SKM-1 treated with dmso at 0.1 percent for 144 hours (cell line): ENCODE measurements around the gene CASD1.

Experiments used
- DNase-seq: peaks from one replicate; lab custom pipeline; 2025; ENCODE audit not compliant: unreplicated experiment; lab: John Stamatoyannopoulos, UW

CASD1 gene

DNA sequence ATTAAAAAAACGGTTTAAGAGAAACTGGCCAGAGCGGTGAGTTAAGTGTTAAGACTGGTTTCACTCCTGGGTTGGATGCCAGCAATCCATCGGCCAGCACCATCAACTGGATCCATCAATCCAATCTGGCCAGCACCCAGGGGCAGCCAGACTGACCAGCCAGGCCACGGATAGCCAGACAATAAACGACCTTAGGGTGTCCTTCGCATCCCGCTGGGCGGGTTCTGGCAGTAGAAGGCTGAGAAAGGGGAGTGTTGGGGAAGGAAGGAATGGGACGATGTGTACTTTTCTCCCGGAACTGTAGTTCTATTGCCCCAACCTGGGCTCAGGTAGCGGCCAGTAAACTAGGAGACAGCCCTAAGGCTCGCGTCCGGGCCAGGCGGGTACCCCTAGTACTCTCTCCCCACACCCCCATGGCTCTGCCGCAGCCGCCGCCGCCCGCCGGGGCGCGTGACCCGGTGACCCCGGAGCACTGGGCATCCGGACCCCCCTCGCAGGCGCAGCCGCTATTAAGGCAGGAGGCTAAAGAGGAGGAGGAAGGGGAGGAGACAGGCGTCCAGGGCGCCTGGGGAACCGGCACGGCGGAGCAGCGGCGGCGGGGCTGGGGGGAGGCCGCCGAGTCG is at the start of gene CASD1:
Gene CASD1, plus strand, starts transcription at position 546 of the 623 bp plus-strand sequence. CDS start 276 bp downstream, outside the sequence.
- peak; percentile 47 for DNase-seq

DNA sequence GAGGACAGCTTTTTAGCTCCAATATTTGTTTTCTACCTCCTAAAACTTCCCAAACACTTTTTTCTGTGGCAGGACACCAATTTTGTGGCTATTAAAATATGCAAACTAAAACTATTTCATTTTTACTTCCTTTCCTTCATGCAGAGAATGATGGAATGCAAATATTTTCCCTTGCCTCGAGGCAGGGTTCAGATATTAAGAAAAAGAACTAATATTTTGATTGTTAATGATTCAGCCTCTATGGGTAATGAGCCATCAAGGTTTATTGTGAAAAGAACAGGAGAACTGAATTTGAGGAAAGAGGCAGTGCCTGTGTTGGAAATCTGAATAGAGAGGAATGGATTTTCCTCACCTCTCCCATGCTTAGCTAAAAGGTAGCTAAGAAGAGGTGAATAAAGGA is 43.1 kb upstream of the CASD1 start:
- DNase-seq = no peak

- no peak for DNase-seq
Measured at GRCh38 chr7:94471604-94472003, 38.0 kb upstream of the CASD1 start.

DNA sequence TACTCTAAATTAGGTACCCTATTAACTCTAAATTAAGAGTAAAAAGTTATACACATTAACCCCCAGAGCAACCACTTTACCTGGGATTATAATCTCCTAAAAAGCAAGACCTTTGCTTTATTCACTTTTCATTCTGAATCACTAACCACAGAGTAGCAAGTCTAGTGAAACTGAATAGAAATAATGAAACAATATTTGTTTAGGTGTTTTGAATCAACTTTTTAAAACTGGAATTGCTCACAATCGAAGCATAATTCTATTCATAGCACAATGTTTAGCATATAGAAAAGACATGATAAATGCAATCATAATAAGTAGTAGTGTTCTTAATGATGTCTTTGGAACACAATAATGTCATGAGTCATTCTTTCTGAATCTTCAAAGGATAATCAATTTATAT is 37.0 kb upstream of the CASD1 start:
- DNase-seq = no peak

GRCh38 chr7:94476251-94476840 is 33.3 kb upstream of the CASD1 start:
- no peak for DNase-seq

DNA sequence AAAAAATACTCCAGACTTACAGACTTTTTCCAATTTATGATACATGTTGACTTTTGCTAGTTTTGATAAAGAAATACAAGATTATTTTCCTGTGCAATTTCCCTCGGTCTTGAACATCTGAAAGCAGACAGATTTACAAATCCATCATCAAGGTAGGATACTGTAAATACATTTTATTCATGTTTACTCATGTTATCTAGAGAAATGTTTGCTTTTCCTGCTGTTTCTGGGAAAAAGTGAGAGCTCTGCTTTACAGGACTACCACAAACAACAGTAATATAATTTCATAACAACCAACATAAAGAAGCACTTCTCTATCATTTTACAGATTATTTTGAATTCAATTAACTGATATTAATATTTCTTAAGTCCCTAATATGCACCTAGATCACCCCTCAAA is 31.7 kb upstream of the CASD1 start:
- DNase-seq = no peak

DNA sequence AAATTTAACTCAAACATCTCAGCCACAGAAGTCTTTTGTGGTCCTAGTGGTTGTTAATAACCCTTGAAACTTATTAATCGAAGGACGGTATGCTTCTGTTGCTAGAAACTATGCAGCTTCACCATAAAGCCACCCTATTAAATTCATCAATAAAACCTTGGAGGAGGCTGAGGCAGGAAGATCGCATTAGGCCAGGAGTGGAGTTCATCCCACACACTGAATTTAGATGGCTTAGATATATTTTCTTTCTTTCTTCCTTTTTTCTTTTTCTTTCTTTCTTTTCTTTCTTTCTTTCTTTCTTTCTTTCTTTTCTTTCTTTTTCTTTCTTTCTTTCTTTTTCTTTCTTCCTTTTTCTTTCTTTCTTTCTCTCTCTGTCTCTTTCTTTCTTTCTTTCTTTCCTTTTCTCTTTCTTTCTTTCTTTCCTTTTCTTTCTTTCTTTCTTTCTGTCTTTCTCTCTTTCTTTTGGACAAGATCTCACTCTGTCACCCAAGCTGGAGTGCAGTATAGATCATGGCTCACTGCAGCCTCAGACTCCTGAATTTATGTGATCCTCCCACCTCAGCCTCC is 30.9 kb upstream of the CASD1 start:
- no peak for DNase-seq

- DNase-seq = no peak
Measured at GRCh38 chr7:94481279-94481678, 28.3 kb upstream of the CASD1 start.

DNA sequence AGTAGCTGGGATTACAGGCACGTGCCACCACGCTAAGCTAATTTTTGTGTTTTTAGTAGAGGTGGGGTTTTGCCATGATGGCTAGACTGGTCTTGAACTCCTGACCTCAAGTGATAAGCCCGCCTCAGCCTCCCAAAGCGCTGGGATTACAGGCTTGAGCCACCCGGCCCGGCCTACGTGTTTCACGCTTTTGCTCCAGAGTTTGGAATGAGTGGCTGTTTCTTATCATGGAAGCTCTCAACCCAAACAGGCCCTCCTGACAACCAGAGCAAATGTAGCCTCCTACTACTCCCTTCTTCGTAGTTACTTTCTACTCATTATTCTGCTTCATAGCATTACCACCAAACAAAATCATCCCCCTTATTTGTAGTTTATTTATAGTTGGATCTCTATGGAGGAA is 26.8 kb upstream of the CASD1 start:
- DNase-seq = no peak

- no peak for DNase-seq
Measured at GRCh38 chr7:94483843-94484242, 25.8 kb upstream of the CASD1 start.

DNA sequence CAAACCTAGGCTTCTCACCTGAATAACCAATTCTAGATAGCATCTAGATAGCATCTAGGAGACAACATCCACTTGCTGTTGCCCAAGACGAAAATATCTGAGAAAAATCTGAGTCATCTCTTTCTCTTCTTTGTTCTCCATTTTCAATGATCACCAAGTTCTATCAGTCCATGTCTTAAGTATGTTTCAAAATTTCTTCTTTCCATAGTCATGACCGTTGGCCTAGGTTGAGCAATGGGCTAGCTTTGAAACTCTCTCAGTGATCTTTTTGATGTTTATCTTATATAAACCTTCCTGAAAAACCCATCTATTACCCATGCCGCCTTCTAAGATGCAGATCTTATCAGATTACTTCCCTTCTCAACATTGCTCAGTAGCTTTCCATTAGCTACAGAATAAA is 23.4 kb upstream of the CASD1 start:
- peak; percentile 27 for DNase-seq

- no peak for DNase-seq
Measured at GRCh38 chr7:94491410-94491809, 18.2 kb upstream of the CASD1 start.

GRCh38 chr7:94492601-94493000 is 17.0 kb upstream of the CASD1 start:
- DNase-seq = no peak

GRCh38 chr7:94497874-94498670 is 11.5 kb upstream of the CASD1 start:
- DNase-seq = no peak

GRCh38 chr7:94498918-94499317 is 10.7 kb upstream of the CASD1 start:
- DNase-seq = no peak

- no peak for DNase-seq
Measured at GRCh38 chr7:94507462-94507861, 2.1 kb upstream of the CASD1 start.

DNA sequence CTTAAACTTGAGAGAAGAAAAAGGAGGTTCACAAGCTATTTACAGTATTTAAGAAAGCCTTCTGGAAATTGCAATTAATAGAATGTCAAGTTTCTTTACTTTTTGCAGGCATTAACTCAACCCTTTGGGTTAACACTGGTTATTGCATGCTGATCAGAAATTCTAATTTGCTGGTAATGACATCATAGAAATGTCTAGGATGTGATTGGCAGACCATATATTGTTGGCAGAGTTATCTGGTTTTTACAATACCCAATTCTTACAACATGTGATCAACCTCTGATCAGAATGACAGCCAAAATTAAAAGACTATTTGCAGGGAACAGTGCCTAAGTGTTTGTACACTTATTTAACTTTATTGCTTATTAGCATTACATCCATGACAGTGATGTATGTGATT is 1.6 kb upstream of the CASD1 start:
- DNase-seq = no peak

GRCh38 chr7:94509887-94510581 is 425 bp downstream of the CASD1 start:
- peak; percentile 46 for DNase-seq

DNA sequence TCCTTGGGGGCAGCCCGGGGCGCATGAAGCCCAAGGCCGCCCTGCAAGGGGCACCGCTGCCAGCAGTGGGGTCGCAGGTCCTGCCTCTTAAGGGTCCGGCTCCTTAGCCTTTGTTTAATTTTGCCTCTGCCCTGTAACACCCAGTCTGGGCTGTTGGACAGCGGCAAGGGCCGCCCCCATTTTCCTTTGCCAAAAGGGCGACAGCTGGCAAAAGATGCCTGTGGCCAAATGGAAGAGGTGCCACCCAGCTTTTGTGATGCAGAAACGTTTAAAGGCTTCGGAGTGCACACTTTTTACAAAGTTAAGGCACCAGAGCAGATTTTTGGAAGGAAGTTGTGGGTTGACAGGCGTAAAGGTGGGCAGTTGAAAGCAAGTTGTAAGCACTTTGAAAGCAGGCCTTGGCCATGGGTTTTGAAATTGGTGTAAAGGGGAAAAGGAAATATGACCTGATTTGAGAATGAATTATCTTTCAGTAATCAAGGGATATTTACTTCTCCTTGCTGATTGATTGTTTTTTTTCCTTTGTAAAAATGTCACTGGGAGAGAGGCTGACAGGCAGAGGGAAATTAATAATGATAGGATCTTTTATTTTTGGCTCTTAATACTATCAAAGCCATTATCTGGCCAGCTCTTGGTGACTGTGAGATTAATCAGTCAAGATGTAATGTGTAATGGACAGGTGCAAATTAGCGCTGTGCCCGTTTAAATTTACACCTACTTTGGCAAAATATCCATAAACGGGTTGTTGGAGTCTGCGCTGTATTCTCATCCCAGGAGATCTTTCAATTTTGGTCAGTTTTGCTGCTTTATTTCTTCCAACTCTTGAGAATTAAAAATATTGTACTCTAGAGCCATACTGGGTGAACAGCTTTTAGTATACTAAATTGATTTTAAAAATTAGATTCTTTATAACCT is 1.2 kb downstream of the CASD1 start:
- DNase-seq = no peak

DNA sequence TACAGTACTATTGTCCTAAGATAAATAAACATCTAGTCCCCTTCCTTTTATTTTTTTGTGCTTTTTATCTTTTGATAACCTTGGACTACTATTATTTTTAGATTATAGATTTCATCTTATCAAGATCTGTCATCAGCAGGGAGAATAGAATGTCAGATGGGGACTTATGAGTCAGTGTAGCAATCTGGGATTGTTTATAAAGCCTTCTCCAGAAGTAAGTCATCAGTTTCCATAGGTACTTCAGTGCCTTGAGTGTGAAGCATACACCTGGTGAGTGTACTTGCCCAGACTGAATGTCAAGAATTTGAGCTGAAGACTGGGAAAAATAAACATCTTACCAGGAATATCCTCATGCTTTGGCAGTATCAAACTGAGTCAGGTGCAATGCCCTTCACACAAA is 2.1 kb downstream of the CASD1 start:
- DNase-seq = no peak
